Common myeloid progenitor, CD34-positive (primary cell): Measurements from ENCODE around the gene WDR7.

Experiments
- CTCF ChIA-PET: fragments of 350-600 bp; sonication (Branson Sonifier 250); formaldehyde crosslinking; loops from one replicate; lab custom pipeline; 2021; ENCODE audit warnings: antibody characterized with exemption; lab: Charles Lee
- POLR2A ChIA-PET: fragments of 350-600 bp; sonication (Branson Sonifier 250); formaldehyde crosslinking; loops from one replicate; lab custom pipeline; 2021; ENCODE audit warnings: antibody characterized with exemption; lab: Charles Lee
- DNase-seq, 3 donors: peaks; one replicate each; pipeline versions ENCODE4 v3.0.0 to v3.0.0-alpha.2; 2013
- H3K27ac ChIP-seq, 2 experiments: 1 replicate in 1 of 2; 2 replicates in 1 of 2; pipeline ENCODE4 v1.7.0; 2013; ENCODE audit warnings: inconsistent platforms in 2 of 2, low read length in 2 of 2, mild to moderate bottlenecking in 2 of 2, low read depth in 1 of 2, moderate library complexity in 1 of 2; ENCODE audit not compliant: severe bottlenecking in 2 of 2, insufficient read depth in 1 of 2, poor library complexity in 1 of 2
- H3K27me3 ChIP-seq, 5 experiments: replicated peaks in 2 of 5; 1 replicate in 3 of 5; 2 replicates in 2 of 5; pipeline versions ENCODE4 v1.6.1 to v1.7.0; 2013; ENCODE audit warnings: low read length in 4 of 5, mild to moderate bottlenecking in 2 of 5, moderate library complexity in 2 of 5, inconsistent platforms in 1 of 5; ENCODE audit not compliant: insufficient read depth in 5 of 5, control insufficient read depth in 4 of 5
- H3K36me3 ChIP-seq, 4 experiments: 1 replicate in 2 of 4; 2 replicates in 2 of 4; pipeline versions ENCODE4 v1.6.1 to v1.7.0; 2013; ENCODE audit warnings: low read length in 3 of 4, control low read depth in 1 of 4, mild to moderate bottlenecking in 1 of 4; ENCODE audit not compliant: control insufficient read depth in 4 of 4, insufficient read depth in 4 of 4
- H3K4me1 ChIP-seq, 4 experiments: 1 replicate in 3 of 4; 2 replicates in 1 of 4; pipeline versions ENCODE4 v1.6.1 to v1.7.1; 2013; ENCODE audit warnings: low read length in 3 of 4, mild to moderate bottlenecking in 3 of 4, control low read depth in 1 of 4, inconsistent platforms in 1 of 4, moderate library complexity in 1 of 4; ENCODE audit not compliant: control insufficient read depth in 4 of 4, insufficient read depth in 4 of 4; ENCODE audit errors: control extremely low read depth in 1 of 4
- H3K4me3 ChIP-seq, 7 experiments: 1 replicate in 4 of 7; 2 replicates in 3 of 7; pipeline versions ENCODE4 v1.5.1 to v1.7.0; 2013; ENCODE audit warnings: mild to moderate bottlenecking in 7 of 7, low read length in 6 of 7, moderate library complexity in 6 of 7, inconsistent platforms in 2 of 7, low read depth in 2 of 7, control low read depth in 1 of 7; ENCODE audit not compliant: insufficient read depth in 4 of 7, control insufficient read depth in 1 of 7; ENCODE audit errors: extremely low read depth in 1 of 7
- H3K9me3 ChIP-seq, 5 experiments: 1 replicate in 4 of 5; 2 replicates in 1 of 5; pipeline versions ENCODE4 v1.6.1 to v1.7.1; 2013; ENCODE audit warnings: low read length in 4 of 5, mild to moderate bottlenecking in 2 of 5, inconsistent platforms in 1 of 5, low read depth in 1 of 5, moderate library complexity in 1 of 5; ENCODE audit not compliant: control insufficient read depth in 4 of 5, insufficient read depth in 2 of 5; ENCODE audit errors: control extremely low read depth in 1 of 5
- WGBS: methylation state at CpG from one replicate; pipeline ENCODE4 v1.1.5; 2013; ENCODE audit not compliant: insufficient coverage; 5-methylcytosine and 5-hydroxymethylcytosine counted together

Gene WDR7

DNA sequence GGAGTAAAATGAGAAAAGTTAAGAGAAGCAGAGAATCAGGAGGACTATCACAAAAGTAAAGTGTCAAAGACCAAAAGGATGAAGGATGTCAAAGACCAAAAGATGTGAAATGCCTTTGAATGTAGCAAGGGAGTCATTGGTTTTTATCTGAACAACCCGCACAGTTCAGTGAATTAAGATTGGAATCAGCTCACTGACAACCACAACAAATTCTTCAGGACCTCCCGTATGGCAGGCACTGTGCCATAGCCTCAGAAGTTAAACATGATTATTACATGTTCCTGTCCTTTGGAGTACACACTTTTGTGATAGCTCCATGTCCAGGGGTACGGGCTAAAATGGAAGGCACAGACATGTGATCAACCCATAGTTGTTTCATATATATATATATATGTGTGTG, 7.8 kb upstream of the WDR7 start:
- Histone ChIP-seq H3K9me3 (no peaks in the 10 kb centered on the region), H3K4me1 (peaks cover 2 to 25% (median 7%) of the 10 kb centered on the region in 4 experiments), H3K27ac (no peak overlapping the region), H3K4me3 (no peak overlapping the region), H3K36me3 (no peaks in the 10 kb centered on the region), H3K27me3 (no peaks in the 10 kb centered on the region)
- CTCF ChIA-PET = interaction anchor here (1.6 kb wide), 1 partner anchor 58 kb away, joined by 4 read pairs; no protein-coding TSS in a partner anchor
- no peak for DNase-seq
- POLR2A ChIA-PET = no interaction called here
- no CpG with 5 or more reads among the region's 3 CpGs for WGBS

DNA sequence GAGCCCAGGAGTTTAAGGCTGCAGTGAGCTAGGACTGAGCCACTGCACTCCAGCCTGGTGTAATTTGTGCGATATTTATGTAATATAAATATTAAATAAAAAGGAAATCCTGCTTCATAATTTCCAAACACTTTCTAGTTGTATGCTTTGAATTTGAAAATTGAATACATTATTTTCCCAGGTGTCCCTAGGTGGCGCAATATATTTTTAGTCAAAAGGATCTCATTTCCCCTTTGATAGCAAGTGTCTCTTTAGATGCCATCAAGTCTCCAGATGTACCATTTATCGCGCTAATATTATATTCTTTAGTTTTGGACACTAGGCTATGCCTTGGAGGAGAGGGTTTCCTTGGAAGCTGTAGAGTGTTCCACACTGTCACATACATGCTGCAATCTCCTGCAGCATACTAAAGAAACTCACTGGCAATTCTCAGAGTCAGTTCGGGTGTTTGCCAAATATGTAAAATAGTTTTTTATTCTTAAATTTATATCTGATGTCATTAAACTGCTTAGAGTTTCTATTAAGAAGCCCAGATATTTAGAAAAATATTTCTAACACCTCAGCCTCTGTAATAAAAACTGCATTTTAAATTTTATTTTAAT, 5.6 kb upstream of the WDR7 start:
- H3K27ac ChIP-seq = no peak overlapping the region
- ChIA-PET POLR2A (no interaction called here), CTCF (interaction anchor here (1.0 kb wide), 2 partner anchors 8 to 22 kb away, joined by 3 read pairs; partner anchors contain the start of gene TXNL1)
- no peaks in the 10 kb centered on the region for H3K9me3 ChIP-seq
- no peaks in the 10 kb centered on the region for H3K36me3 ChIP-seq
- H3K4me1 ChIP-seq = peaks cover 0 to 27% (median 1%) of the 10 kb centered on the region in 4 experiments
- H3K27me3 ChIP-seq = no peaks in the 10 kb centered on the region
- no peak overlapping the region for H3K4me3 ChIP-seq
- no CpG with 5 or more reads among the region's 5 CpGs for WGBS
- peak in 2 of 3 donors; percentile 42 to 48 for DNase-seq

DNA sequence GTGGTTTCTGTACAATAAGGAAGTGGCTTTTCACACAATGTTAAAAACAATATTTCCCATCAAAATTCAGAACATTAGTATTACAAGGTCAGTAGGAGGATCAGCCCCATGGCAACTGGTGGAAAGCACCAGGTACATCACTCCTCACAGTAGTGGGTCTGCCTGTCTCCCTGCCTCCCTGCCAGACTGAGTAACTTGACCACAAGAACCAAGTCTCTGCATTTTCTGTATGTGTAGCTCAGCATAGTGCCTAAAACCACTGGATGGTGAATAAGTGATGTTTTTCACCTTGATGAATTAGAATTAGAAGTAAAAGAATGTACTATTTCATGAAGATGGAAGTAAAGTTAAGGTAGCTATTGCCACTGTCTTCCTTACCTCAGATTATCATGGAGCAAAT, 4.1 kb upstream of the WDR7 start:
- Histone ChIP-seq H3K27me3 (no peaks in the 10 kb centered on the region), H3K4me1 (peaks cover 6 to 36% (median 10%) of the 10 kb centered on the region in 4 experiments), H3K4me3 (no peak overlapping the region), H3K9me3 (no peaks in the 10 kb centered on the region), H3K36me3 (no peaks in the 10 kb centered on the region), H3K27ac (no peak overlapping the region)
- POLR2A ChIA-PET = no interaction called here
- no peak for DNase-seq
- CTCF ChIA-PET = interaction anchor here (0.8 to 1.7 kb wide), 5 partner anchors 18 to 62 kb away, joined by 3 to 5 read pairs (median 4); no protein-coding TSS in a partner anchor

DNA sequence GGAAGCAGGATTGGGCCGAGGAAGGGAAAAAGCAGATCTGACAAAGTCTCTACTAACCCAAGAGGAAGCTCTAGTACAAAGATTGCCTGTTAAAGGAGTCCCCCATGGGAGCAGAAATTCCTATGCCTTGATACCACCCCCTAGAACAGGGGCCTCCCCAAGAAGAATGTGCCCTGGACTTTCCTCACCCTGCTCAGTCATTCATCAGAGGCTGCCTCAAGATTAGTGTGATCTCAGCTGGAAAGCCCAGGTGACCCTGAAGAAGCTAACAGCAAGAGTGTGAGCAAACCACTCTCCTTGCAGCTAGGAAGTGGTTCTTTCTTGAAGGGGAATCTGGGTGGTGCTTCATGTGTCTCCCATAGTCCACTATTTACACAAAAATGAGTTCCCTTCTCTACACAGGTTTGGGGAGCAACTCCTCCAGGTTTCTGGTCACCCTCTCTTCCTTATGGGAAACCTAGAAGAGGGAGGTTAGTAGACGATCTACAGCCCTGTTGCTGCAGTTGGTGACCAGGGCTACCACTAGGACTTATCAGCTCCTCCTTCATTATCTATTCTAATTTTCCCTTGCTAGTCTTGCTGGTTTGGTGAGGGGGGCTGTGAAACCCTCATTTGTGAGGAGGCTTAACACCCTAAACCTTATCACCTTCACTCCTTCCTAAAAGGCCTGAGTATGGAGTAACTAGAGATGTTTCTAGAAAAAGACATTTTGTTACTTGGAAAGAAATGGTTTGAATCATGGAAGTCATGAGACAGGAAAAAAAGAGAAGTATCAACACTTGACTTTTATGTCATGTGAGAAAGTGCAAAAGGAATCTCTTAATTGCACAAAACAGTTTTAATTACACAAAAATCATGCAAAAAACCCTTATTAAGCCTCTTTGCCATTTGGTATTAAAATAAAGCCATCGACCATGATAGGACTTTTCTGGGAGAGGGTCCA, 2.9 kb upstream of the WDR7 start:
- CTCF ChIA-PET = interaction anchor here (0.9 kb wide), 1 partner anchor 52 kb away, joined by 3 read pairs; no protein-coding TSS in a partner anchor

DNA sequence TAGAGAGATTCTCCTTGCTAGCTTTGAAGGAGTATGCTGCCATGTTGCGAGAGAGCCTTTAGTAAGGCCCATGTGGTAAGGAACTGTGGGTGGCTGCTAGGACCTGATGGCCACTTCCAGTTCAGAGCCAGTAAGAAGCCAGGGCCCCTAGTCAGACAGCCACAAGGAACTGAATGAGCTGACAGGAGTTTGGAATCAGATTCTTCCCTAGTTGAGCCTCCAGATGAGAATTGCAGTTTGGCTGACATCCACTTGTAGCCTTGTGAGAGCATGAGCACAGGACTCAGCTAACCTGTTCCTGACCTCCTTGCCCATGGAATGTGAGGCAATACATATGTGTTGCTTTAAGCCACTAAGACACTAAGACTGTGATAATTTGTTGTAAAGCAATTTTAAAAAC, 1.2 kb upstream of the WDR7 start:
- Histone ChIP-seq H3K36me3 (no peaks in the 10 kb centered on the region), H3K4me1 (peaks cover 13 to 60% (median 23%) of the 10 kb centered on the region in 4 experiments), H3K27ac (no peak overlapping the region), H3K4me3 (no peak overlapping the region), H3K27me3 (no peaks in the 10 kb centered on the region), H3K9me3 (no peaks in the 10 kb centered on the region)
- WGBS = 100% methylated on average over 1 of the region's 1 CpG
- ChIA-PET CTCF (interaction anchor here (0.5 to 2.7 kb wide), 5 partner anchors 8 to 72 kb away, joined by 3 to 11 read pairs (median 4); no protein-coding TSS in a partner anchor), POLR2A (interaction anchor here (1.8 kb wide), 1 partner anchor 12 kb away, joined by 7 read pairs; the partner anchor contains the start of gene TXNL1)
- DNase-seq = no peak

More for the DNA sequence above, 2.9 kb upstream of the WDR7 start:
- H3K9me3 ChIP-seq = no peaks in the 10 kb centered on the region
- no peaks in the 10 kb centered on the region for H3K27me3 ChIP-seq
- peaks cover 13 to 48% (median 20%) of the 10 kb centered on the region in 4 experiments for H3K4me1 ChIP-seq
- WGBS = 100% methylated on average over 2 of the region's 3 CpGs
- no peak overlapping the region for H3K4me3 ChIP-seq
- H3K36me3 ChIP-seq = no peaks in the 10 kb centered on the region
- POLR2A ChIA-PET = no interaction called here
- DNase-seq = no peak
- no peak overlapping the region for H3K27ac ChIP-seq

DNA sequence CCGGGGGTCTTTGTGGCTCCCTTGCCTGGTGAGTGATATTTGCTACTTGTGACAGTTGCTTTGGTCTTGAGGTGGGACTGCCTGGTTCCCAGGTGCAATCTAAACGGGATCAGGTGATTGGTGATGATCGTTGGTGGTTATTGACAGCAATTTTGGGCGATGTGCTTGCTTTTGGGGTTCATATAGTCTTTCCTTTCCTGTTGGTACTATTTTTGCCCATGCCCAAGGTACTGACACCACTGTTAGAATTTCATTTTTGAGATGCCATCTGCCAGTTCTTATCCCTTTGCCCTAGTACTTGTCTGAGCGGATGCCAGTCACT, 573 bp downstream of the WDR7 start:
- Histone ChIP-seq H3K4me3 (peak overlapping the region; percentile 76 to 98 (median 90)), H3K9me3 (no peaks in the 10 kb centered on the region), H3K27ac (peak overlapping the region; percentile 41 to 75), H3K4me1 (peaks cover 15 to 63% (median 28%) of the 10 kb centered on the region in 4 experiments), H3K36me3 (no peaks in the 10 kb centered on the region), H3K27me3 (no peaks in the 10 kb centered on the region)
- 32% methylated on average over 2 of the region's 5 CpGs for WGBS
- no peak for DNase-seq
- POLR2A ChIA-PET = interaction anchor here (1.8 kb wide), 1 partner anchor 13 kb away, joined by 7 read pairs; the partner anchor contains the start of gene TXNL1
- CTCF ChIA-PET = interaction anchor here (0.9 to 2.7 kb wide), 5 partner anchors 10 to 20 kb away, joined by 3 to 11 read pairs (median 5); partner anchors contain the start of gene TXNL1
